ENCODE measurements around the gene AOPEP.

Gene AOPEP

GRCh38 chr9:95028853-95029219 lies 302.3 kb downstream of the AOPEP start:
- no peak overlapping the region for H3K4me3 ChIP-seq (replicated peaks; ENCODE audit: low read depth, low read length)
- DNase-seq (ENCODE audit: extremely low read depth, low read depth) = no peak
- no peak for TF ChIP-seq CTCF (IDR thresholded peaks at IDR 0.05; ENCODE audit: low read depth, low read length, missing control alignments)

- no peak for TF ChIP-seq CTCF (IDR thresholded peaks at IDR 0.05; ENCODE audit: low read depth, low read length, missing control alignments)
- DNase-seq (ENCODE audit: extremely low read depth, low read depth) = no peak
- no peak overlapping the region for H3K4me3 ChIP-seq (replicated peaks; ENCODE audit: low read depth, low read length)
Observed at GRCh38 chr9:95029288-95029687, 302.8 kb downstream of the AOPEP start.

- no peak for DNase-seq (ENCODE audit: extremely low read depth, low read depth)
- H3K4me3 ChIP-seq (replicated peaks; ENCODE audit: low read depth, low read length) = no peak overlapping the region
- no peak for TF ChIP-seq CTCF (IDR thresholded peaks at IDR 0.05; ENCODE audit: low read depth, low read length, missing control alignments)
Observed at GRCh38 chr9:95029720-95030119, 303.2 kb downstream of the AOPEP start.

- H3K4me3 ChIP-seq (replicated peaks; ENCODE audit: low read depth, low read length) = no peak overlapping the region
- TF ChIP-seq CTCF (IDR thresholded peaks at IDR 0.05; ENCODE audit: low read depth, low read length, missing control alignments) = no peak
- no peak for DNase-seq (ENCODE audit: extremely low read depth, low read depth)
Observed at GRCh38 chr9:95030344-95030743, 303.8 kb downstream of the AOPEP start.

- no peak for DNase-seq (ENCODE audit: extremely low read depth, low read depth)
- no peak for TF ChIP-seq CTCF (IDR thresholded peaks at IDR 0.05; ENCODE audit: low read depth, low read length, missing control alignments)
Observed at GRCh38 chr9:95030920-95031642, 304.6 kb downstream of the AOPEP start.

GRCh38 chr9:95031711-95032461 lies 305.4 kb downstream of the AOPEP start:
- H3K4me3 ChIP-seq (replicated peaks; ENCODE audit: low read depth, low read length) = no peak overlapping the region
- no peak for TF ChIP-seq CTCF (IDR thresholded peaks at IDR 0.05; ENCODE audit: low read depth, low read length, missing control alignments)
- no peak for DNase-seq (ENCODE audit: extremely low read depth, low read depth)

More at GRCh38 chr9:95030920-95031642, 304.6 kb downstream of the AOPEP start:
- no peak overlapping the region for H3K4me3 ChIP-seq (replicated peaks; ENCODE audit: low read depth, low read length)

Data from HFF-Myc (cell line).